GM23248 (cell line): ENCODE measurements around the gene PODN.

Experiments
- EZH2 ChIP-seq: fragments of 200-600 bp; sonication (generic); IDR thresholded peaks from 2 replicates; pipeline ENCODE4 v1.6.1; 2018; ENCODE audit warnings: antibody characterized with exemption, mild to moderate bottlenecking; ENCODE audit not compliant: insufficient read depth, poor library complexity, severe bottlenecking
- EZH2phosphoT487 ChIP-seq: fragments of 200-600 bp; sonication (generic); IDR thresholded peaks from 2 replicates; pipeline ENCODE4 v1.6.1; 2018; ENCODE audit warnings: antibody characterized with exemption, moderate library complexity, mild to moderate bottlenecking, low read depth; ENCODE audit not compliant: insufficient read depth

GRCh38 chr1:53060579-53060978 is 1.4 kb upstream of the PODN start:
- TF ChIP-seq EZH2 (no peak), EZH2phosphoT487 (no peak)
